Measurements from ENCODE around the gene MYO5B. TPM values are rescaled to one million over a fixed set of nuclear protein-coding genes. Genes with fewer than 3 reads are reported as not detected.
A peak's percentile ranks its signal among the peaks of the same experiment; 100 is the strongest.

MYO5B gene
- total and polyA plus RNA-seq, 7 experiments from 2014 or later: 0.02 to 0.04 TPM; not detected in 5

DNA sequence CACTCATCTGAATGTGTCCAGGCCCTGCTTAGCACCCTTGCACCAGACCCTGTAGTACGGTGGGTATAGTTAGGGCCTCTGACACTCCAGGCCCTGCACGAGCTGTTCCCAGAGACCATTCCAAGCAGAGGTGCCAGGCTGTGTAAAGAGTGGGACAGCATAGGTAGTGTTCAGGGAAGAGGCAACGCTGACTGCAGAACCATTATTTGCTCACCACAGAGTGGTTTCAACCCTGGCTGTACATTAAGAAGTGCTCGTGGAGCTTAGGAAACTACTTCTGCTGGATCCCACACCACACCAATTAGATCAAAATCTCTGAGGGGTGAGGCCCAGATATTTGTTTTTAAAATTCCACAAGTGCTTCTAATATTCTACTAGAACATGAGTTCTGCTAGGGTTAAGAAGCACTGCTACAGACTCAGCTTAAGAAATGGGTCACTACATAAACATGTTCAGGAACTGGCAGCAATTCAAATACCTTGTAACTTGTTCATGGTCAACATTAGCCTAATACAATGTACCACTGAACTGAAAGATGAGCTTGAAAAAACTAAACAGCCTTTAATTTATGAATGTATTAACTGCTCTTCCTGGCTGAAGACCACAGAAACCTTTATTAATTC lies 183.0 kb downstream of the MYO5B start:
- POLR2A ChIA-PET: no interaction called here
- Mint-ChIP-seq H3K4me3 (no peak overlapping the region), H3K27ac (no peak overlapping the region), H3K36me3 (no peaks in the 10 kb centered on the region), H3K4me1 (no peaks in the 10 kb centered on the region), H3K27me3 (peaks cover 0 to 15% (median 0%) of the 10 kb centered on the region in 5 donors), H3K9me3 (no peaks in the 10 kb centered on the region)
- CTCF ChIA-PET: no interaction called here
- Histone ChIP-seq H3K4me1 (ENCODE audit: control insufficient read depth in 2 of 2, insufficient read depth in 2 of 2, low read length in 2 of 2) (no peaks in the 10 kb centered on the region), H3K9me3 (ENCODE audit: control insufficient read depth in 2 of 3, low read length in 3 of 3) (no peaks in the 10 kb centered on the region), H3K27ac (ENCODE audit: low read depth, low read length) (no peak overlapping the region), H3K36me3 (ENCODE audit: control insufficient read depth in 2 of 3, insufficient read depth in 3 of 3, low read length in 3 of 3) (no peaks in the 10 kb centered on the region), H3K27me3 (ENCODE audit: control insufficient read depth in 2 of 2, insufficient read depth in 2 of 2, low read length in 2 of 2) (no peaks in the 10 kb centered on the region), H3K4me3 (ENCODE audit: low read length) (no peak overlapping the region)
- intact Hi-C loops (cut with micrococcal nuclease): loop anchor here in 1 of 2 donors (2.0 kb wide), 1 partner anchor 257 kb away; no protein-coding TSS in a partner anchor
- ATAC-seq (no peak), DNase-seq (no peak)

GRCh38 chr18:50009773-50010335 lies 185.1 kb downstream of the MYO5B start:
- H3K27ac Mint-ChIP-seq: no peak overlapping the region
- CTCF ChIA-PET: no interaction called here
- ATAC-seq: peak; percentile 73

DNA sequence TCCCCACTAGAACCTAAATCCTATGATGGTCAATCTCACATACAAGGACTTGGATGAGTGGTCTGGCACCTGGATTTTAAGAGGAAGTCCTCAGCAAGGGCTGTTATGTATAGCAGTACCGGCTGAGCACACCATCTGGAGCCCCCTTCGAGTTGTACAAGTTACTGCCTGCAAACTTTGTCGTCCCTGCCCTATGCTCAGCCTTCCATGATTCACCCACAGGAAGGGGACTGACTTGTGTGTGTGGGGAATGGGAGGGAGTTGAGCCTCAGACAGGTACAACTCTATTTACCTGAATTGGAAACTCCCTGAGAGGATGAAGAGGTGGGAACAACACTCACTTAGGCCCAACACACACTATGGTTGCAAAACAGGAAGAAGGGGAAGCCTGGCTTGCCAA lies 186.6 kb downstream of the MYO5B start:
- CTCF ChIA-PET: interaction anchor here (0.5 kb wide), 1 partner anchor 69 kb away, joined by 3 read pairs; no protein-coding TSS in a partner anchor

More at GRCh38 chr18:50009773-50010335, 185.1 kb downstream of the MYO5B start:
- no peaks in the 10 kb centered on the region for H3K36me3 Mint-ChIP-seq
- Histone ChIP-seq H3K9me3 (ENCODE audit: control insufficient read depth in 2 of 3, low read length in 3 of 3) (no peaks in the 10 kb centered on the region), H3K4me3 (ENCODE audit: low read length) (no peak overlapping the region), H3K36me3 (ENCODE audit: control insufficient read depth in 2 of 3, insufficient read depth in 3 of 3, low read length in 3 of 3) (no peaks in the 10 kb centered on the region), H3K27ac (ENCODE audit: low read depth, low read length) (no peak overlapping the region), H3K4me1 (ENCODE audit: control insufficient read depth in 2 of 2, insufficient read depth in 2 of 2, low read length in 2 of 2) (no peaks in the 10 kb centered on the region), H3K27me3 (ENCODE audit: control insufficient read depth in 2 of 2, insufficient read depth in 2 of 2, low read length in 2 of 2) (no peaks in the 10 kb centered on the region)
- DNase-seq: peak in 7 of 9 donors; percentile 2 to 42 (median 20)
- intact Hi-C loops (cut with micrococcal nuclease): loop anchor here (1.0 to 5.0 kb wide), 5 partner anchors 185 to 417 kb away; partner anchors contain the start of gene MYO5B (in 1 of the 2)
- no peaks in the 10 kb centered on the region for H3K9me3 Mint-ChIP-seq
- H3K4me3 Mint-ChIP-seq: no peak overlapping the region
- peaks cover 0 to 17% (median 0%) of the 10 kb centered on the region in 5 donors for H3K27me3 Mint-ChIP-seq
- POLR2A ChIA-PET: no interaction called here
- H3K4me1 Mint-ChIP-seq: no peaks in the 10 kb centered on the region

GRCh38 chr18:50006470-50007046 lies 188.4 kb downstream of the MYO5B start:
- H3K36me3 ChIP-seq (ENCODE audit: control insufficient read depth in 2 of 3, insufficient read depth in 3 of 3, low read length in 3 of 3): no peaks in the 10 kb centered on the region
- ATAC-seq (no peak), DNase-seq (no peak)
- Mint-ChIP-seq H3K36me3 (no peaks in the 10 kb centered on the region), H3K27me3 (peaks cover 0 to 20% (median 11%) of the 10 kb centered on the region in 5 donors), H3K27ac (no peak overlapping the region), H3K9me3 (no peaks in the 10 kb centered on the region), H3K4me3 (no peak overlapping the region), H3K4me1 (no peaks in the 10 kb centered on the region)
- no peaks in the 10 kb centered on the region for H3K4me1 ChIP-seq (ENCODE audit: control insufficient read depth in 2 of 2, insufficient read depth in 2 of 2, low read length in 2 of 2)
- no peaks in the 10 kb centered on the region for H3K27me3 ChIP-seq (ENCODE audit: control insufficient read depth in 2 of 2, insufficient read depth in 2 of 2, low read length in 2 of 2)
- no peak overlapping the region for H3K27ac ChIP-seq (ENCODE audit: low read depth, low read length)
- ChIA-PET POLR2A (no interaction called here), CTCF (interaction anchor here (2.2 kb wide), 1 partner anchor 351 kb away, joined by 6 read pairs; no protein-coding TSS in a partner anchor)
- H3K4me3 ChIP-seq (ENCODE audit: low read length): no peak overlapping the region
- no peaks in the 10 kb centered on the region for H3K9me3 ChIP-seq (ENCODE audit: control insufficient read depth in 2 of 3, low read length in 3 of 3)
- intact Hi-C loops (cut with micrococcal nuclease): loop anchor here (5.0 kb wide), 1 partner anchor 421 kb away; no protein-coding TSS in a partner anchor

More for the DNA sequence above, 186.6 kb downstream of the MYO5B start:
- H3K9me3 Mint-ChIP-seq: no peaks in the 10 kb centered on the region
- no peak overlapping the region for H3K4me3 Mint-ChIP-seq
- POLR2A ChIA-PET: no interaction called here
- intact Hi-C loops (cut with micrococcal nuclease): loop anchor here (2.0 to 5.0 kb wide), 3 partner anchors 186 to 419 kb away; partner anchors contain the start of gene MYO5B (in 1 of the 2)
- Histone ChIP-seq H3K27ac (ENCODE audit: low read depth, low read length) (no peak overlapping the region), H3K36me3 (ENCODE audit: control insufficient read depth in 2 of 3, insufficient read depth in 3 of 3, low read length in 3 of 3) (no peaks in the 10 kb centered on the region), H3K4me3 (ENCODE audit: low read length) (no peak overlapping the region), H3K27me3 (ENCODE audit: control insufficient read depth in 2 of 2, insufficient read depth in 2 of 2, low read length in 2 of 2) (no peaks in the 10 kb centered on the region), H3K9me3 (ENCODE audit: control insufficient read depth in 2 of 3, low read length in 3 of 3) (no peaks in the 10 kb centered on the region), H3K4me1 (ENCODE audit: control insufficient read depth in 2 of 2, insufficient read depth in 2 of 2, low read length in 2 of 2) (no peaks in the 10 kb centered on the region)
- no peaks in the 10 kb centered on the region for H3K36me3 Mint-ChIP-seq
- ATAC-seq: no peak
- H3K27me3 Mint-ChIP-seq: peaks cover 0 to 15% (median 7%) of the 10 kb centered on the region in 5 donors
- no peak overlapping the region for H3K27ac Mint-ChIP-seq
- H3K4me1 Mint-ChIP-seq: no peaks in the 10 kb centered on the region
- no peak for DNase-seq

- ATAC-seq (no peak), DNase-seq (no peak)
- Mint-ChIP-seq H3K4me1 (no peaks in the 10 kb centered on the region), H3K36me3 (no peaks in the 10 kb centered on the region), H3K27me3 (peaks cover 0 to 24% (median 11%) of the 10 kb centered on the region in 5 donors), H3K9me3 (no peaks in the 10 kb centered on the region), H3K4me3 (no peak overlapping the region), H3K27ac (no peak overlapping the region)
- intact Hi-C loops (cut with micrococcal nuclease): no loop called here
- Histone ChIP-seq H3K27ac (ENCODE audit: low read depth, low read length) (no peak overlapping the region), H3K4me3 (ENCODE audit: low read length) (no peak overlapping the region), H3K9me3 (ENCODE audit: control insufficient read depth in 2 of 3, low read length in 3 of 3) (no peaks in the 10 kb centered on the region), H3K36me3 (ENCODE audit: control insufficient read depth in 2 of 3, insufficient read depth in 3 of 3, low read length in 3 of 3) (no peaks in the 10 kb centered on the region), H3K4me1 (ENCODE audit: control insufficient read depth in 2 of 2, insufficient read depth in 2 of 2, low read length in 2 of 2) (no peaks in the 10 kb centered on the region), H3K27me3 (ENCODE audit: control insufficient read depth in 2 of 2, insufficient read depth in 2 of 2, low read length in 2 of 2) (no peaks in the 10 kb centered on the region)
- POLR2A ChIA-PET: no interaction called here
- CTCF ChIA-PET: no interaction called here
Observed at GRCh38 chr18:50004013-50004412, 190.9 kb downstream of the MYO5B start.

GRCh38 chr18:50002781-50003180 lies 192.2 kb downstream of the MYO5B start:
- no peaks in the 10 kb centered on the region for H3K27me3 ChIP-seq (ENCODE audit: control insufficient read depth in 2 of 2, insufficient read depth in 2 of 2, low read length in 2 of 2)
- Mint-ChIP-seq H3K4me1 (no peaks in the 10 kb centered on the region), H3K27ac (no peak overlapping the region), H3K4me3 (no peak overlapping the region), H3K9me3 (no peaks in the 10 kb centered on the region), H3K36me3 (no peaks in the 10 kb centered on the region), H3K27me3 (peaks cover 0 to 24% (median 11%) of the 10 kb centered on the region in 5 donors)
- H3K9me3 ChIP-seq (ENCODE audit: control insufficient read depth in 2 of 3, low read length in 3 of 3): no peaks in the 10 kb centered on the region
- no peak overlapping the region for H3K4me3 ChIP-seq (ENCODE audit: low read length)
- ChIA-PET CTCF (no interaction called here), POLR2A (no interaction called here)
- intact Hi-C loops (cut with micrococcal nuclease): no loop called here
- H3K36me3 ChIP-seq (ENCODE audit: control insufficient read depth in 2 of 3, insufficient read depth in 3 of 3, low read length in 3 of 3): no peaks in the 10 kb centered on the region
- H3K4me1 ChIP-seq (ENCODE audit: control insufficient read depth in 2 of 2, insufficient read depth in 2 of 2, low read length in 2 of 2): no peaks in the 10 kb centered on the region
- DNase-seq (no peak), ATAC-seq (no peak)
- no peak overlapping the region for H3K27ac ChIP-seq (ENCODE audit: low read depth, low read length)

All from naive thymus-derived CD4-positive, alpha-beta T cell (primary cell).